Esophagus squamous epithelium (tissue), 4 donors: Measurements from ENCODE around the gene CCDC66.

Source experiments
- CTCF ChIP-seq, 6 experiments: fragments of 450-650 bp in 4 of 6; fragments of 200-600 bp in 2 of 6; sonication (generic) in 2 of 6; IDR thresholded peaks; one replicate each; pipeline ENCODE4 v1.5.1; 2016 to 2019; ENCODE audit warnings: antibody characterized with exemption in 6 of 6, mild to moderate bottlenecking in 4 of 6, moderate library complexity in 4 of 6
- POLR2A ChIP-seq, 4 donors: fragments of 450-650 bp; IDR thresholded peaks; one replicate each; pipeline ENCODE4 v1.6.1; 2017; ENCODE audit warnings: antibody characterized with exemption in 4 of 4, mild to moderate bottlenecking in 4 of 4, moderate library complexity in 3 of 4

GRCh38 chr3:56645407-56645806 lies 88.4 kb downstream of the CCDC66 start:
- TF ChIP-seq CTCF (IDR thresholded peaks at IDR 0.05) (no peak), POLR2A (IDR thresholded peaks at IDR 0.05) (no peak)
